Gastrocnemius medialis (tissue), 4 donors: ENCODE results near the gene GSTM3. TPM values are rescaled to one million over a fixed set of nuclear protein-coding genes. Genes with fewer than 3 reads are reported as not detected.

Source experiments
- ATAC-seq, 2 donors: fragments of 150-250 bp; one replicate each; pipeline ENCODE4 v1.9.1; 2016
- DNase-seq, 2 donors: peaks; one replicate each; pipeline ENCODE4 v3.0.0-alpha.2; 2019
- H3K27ac ChIP-seq, 4 donors: fragments of 200-600 bp; sonication (generic); 1 replicate in 1 of 4; 2 replicates in 3 of 4; pipeline ENCODE4 v1.5.1; 2016 to 2018; ENCODE audit warnings: mild to moderate bottlenecking in 2 of 4, moderate library complexity in 1 of 4
- H3K27me3 ChIP-seq, 3 donors: fragments of 200-600 bp; sonication (generic) in 2 of 3; 1 replicate in 1 of 3; 2 replicates in 2 of 3; pipeline versions ENCODE4 v1.5.1 to v1.6.0; 2016 to 2019; ENCODE audit warnings: mild to moderate bottlenecking in 1 of 3, moderate library complexity in 1 of 3
- H3K36me3 ChIP-seq, 2 donors: fragments of 200-600 bp; sonication (generic) in 1 of 2; one replicate each; pipeline ENCODE4 v1.5.1; 2017 to 2018
- H3K4me1 ChIP-seq, 2 donors: fragments of 200-600 bp; sonication (generic) in 1 of 2; one replicate each; pipeline ENCODE4 v1.5.1; 2016 to 2017; ENCODE audit warnings: mild to moderate bottlenecking in 2 of 2
- H3K4me3 ChIP-seq, 4 donors: fragments of 200-600 bp; sonication (generic) in 3 of 4; 1 replicate in 1 of 4; 2 replicates in 3 of 4; pipeline ENCODE4 v1.5.1; 2016 to 2019; ENCODE audit warnings: mild to moderate bottlenecking in 2 of 4
- H3K9me3 ChIP-seq, 3 donors: fragments of 200-600 bp; sonication (generic) in 2 of 3; 1 replicate in 1 of 3; 2 replicates in 2 of 3; pipeline ENCODE4 v1.5.1; 2016 to 2019
- CTCF ChIP-seq, 5 experiments: fragments of 450-650 bp in 3 of 5; fragments of 200-600 bp in 2 of 5; sonication (generic) in 2 of 5; IDR thresholded peaks in 4 of 5; conservative IDR thresholded peaks in 1 of 5; 1 replicate in 4 of 5; 2 replicates in 1 of 5; pipeline ENCODE4 v1.5.1; 2016 to 2019; ENCODE audit warnings: antibody characterized with exemption in 5 of 5, mild to moderate bottlenecking in 3 of 5, moderate library complexity in 3 of 5
- POLR2A ChIP-seq, 2 donors: fragments of 450-650 bp; IDR thresholded peaks; one replicate each; pipeline ENCODE4 v1.6.1; 2017; ENCODE audit warnings: antibody characterized with exemption in 2 of 2, mild to moderate bottlenecking in 2 of 2, moderate library complexity in 2 of 2
- in situ Hi-C, 4 donors: fragments of 200-750 bp; cut with MboI; loops; one replicate each; pipeline versions ENCODE4 v1.15.0 to v1.8.0; 2017; ENCODE audit warnings: low sequenced_read_pairs in 4 of 4
- intact Hi-C: fragments of 100-400 bp; cut with DNase I; formaldehyde crosslinking; loops from one replicate; pipeline ENCODE4 v1.15.1; 2023; ENCODE audit warnings: low total_unique reads
- total RNA-seq, 4 donors: library from RNA; depleted of rRNA; stranded (reverse); fragments of >200 nt; gene quantifications; one replicate each; pipeline versions ENCODE4 v1.1.0 to v1.2.3, GENCODE V29; 2016

The GSTM3 gene
- total RNA-seq, 4 donors from 2014 or later: 54.2 to 85.6 (median 71.8) TPM

- H3K27me3 ChIP-seq: no peaks in the 10 kb centered on the region
- ATAC-seq (no peak), DNase-seq (no peak)
- H3K4me3 ChIP-seq: no peak overlapping the region
- no peaks in the 10 kb centered on the region for H3K4me1 ChIP-seq
- H3K27ac ChIP-seq: no peak overlapping the region
- TF ChIP-seq POLR2A (IDR thresholded peaks at IDR 0.05) (no peak), CTCF (IDR thresholded peaks at IDR 0.05 in 4 of 5, conservative IDR thresholded peaks at IDR 0.05 in 1 of 5) (no peak)
- H3K36me3 ChIP-seq: no peaks in the 10 kb centered on the region
- intact Hi-C loops: no loop called here
- in situ Hi-C loops: no loop called here
- no peaks in the 10 kb centered on the region for H3K9me3 ChIP-seq
Measured at GRCh38 chr1:109722908-109723691, 17.7 kb downstream of the GSTM3 start.

- no peak overlapping the region for H3K27ac ChIP-seq
- in situ Hi-C loops (no loop called here), intact Hi-C loops (no loop called here)
- no peak for DNase-seq
- ATAC-seq: no peak
- no peaks in the 10 kb centered on the region for H3K27me3 ChIP-seq
- H3K36me3 ChIP-seq: no peaks in the 10 kb centered on the region
- TF ChIP-seq CTCF (IDR thresholded peaks at IDR 0.05 in 4 of 5, conservative IDR thresholded peaks at IDR 0.05 in 1 of 5) (no peak), POLR2A (IDR thresholded peaks at IDR 0.05) (no peak)
- no peaks in the 10 kb centered on the region for H3K4me1 ChIP-seq
- no peaks in the 10 kb centered on the region for H3K9me3 ChIP-seq
- H3K4me3 ChIP-seq: no peak overlapping the region
Measured at GRCh38 chr1:109721971-109722370, 18.9 kb downstream of the GSTM3 start.

- intact Hi-C loops: no loop called here
- ATAC-seq: no peak
Measured at GRCh38 chr1:109721042-109721441, 19.8 kb downstream of the GSTM3 start.

GRCh38 chr1:109719337-109719837 lies 21.5 kb downstream of the GSTM3 start:
- Histone ChIP-seq H3K27me3 (no peaks in the 10 kb centered on the region), H3K4me3 (no peak overlapping the region), H3K4me1 (no peaks in the 10 kb centered on the region), H3K36me3 (no peaks in the 10 kb centered on the region), H3K27ac (no peak overlapping the region), H3K9me3 (no peaks in the 10 kb centered on the region)
- TF ChIP-seq POLR2A (IDR thresholded peaks at IDR 0.05): no peak
- TF ChIP-seq CTCF (IDR thresholded peaks at IDR 0.05 in 4 of 5, conservative IDR thresholded peaks at IDR 0.05 in 1 of 5): no peak
- DNase-seq (no peak), ATAC-seq (no peak)
- intact Hi-C loops (loop anchor here (5.0 kb wide), 1 partner anchor 53 kb away; no protein-coding TSS in a partner anchor), in situ Hi-C loops (no loop called here)

More at GRCh38 chr1:109721042-109721441, 19.8 kb downstream of the GSTM3 start:
- Histone ChIP-seq H3K4me1 (no peaks in the 10 kb centered on the region), H3K27ac (no peak overlapping the region), H3K9me3 (no peaks in the 10 kb centered on the region), H3K36me3 (no peaks in the 10 kb centered on the region), H3K4me3 (no peak overlapping the region), H3K27me3 (no peaks in the 10 kb centered on the region)
- in situ Hi-C loops: no loop called here
- DNase-seq: no peak
- TF ChIP-seq POLR2A (IDR thresholded peaks at IDR 0.05) (no peak), CTCF (IDR thresholded peaks at IDR 0.05 in 4 of 5, conservative IDR thresholded peaks at IDR 0.05 in 1 of 5) (no peak)
